Keratinocyte (primary cell): ENCODE data around the gene STS.

ENCODE experiments used
- CTCF ChIP-seq, 3 experiments: IDR thresholded peaks in 1 of 3; conservative IDR thresholded peaks in 1 of 3; optimal IDR thresholded peaks in 1 of 3; 2 replicates in 2 of 3; 3 replicates in 1 of 3; pipeline versions ENCODE3 to v1.5.1; 2011; ENCODE audit warnings: low read length in 3 of 3, mild to moderate bottlenecking in 3 of 3, moderate library complexity in 2 of 3, control low read depth in 1 of 3, inconsistent platforms in 1 of 3; ENCODE audit not compliant: insufficient read depth in 2 of 3; ENCODE audit errors: extremely low read depth in 1 of 3
- EZH2 ChIP-seq: IDR thresholded peaks from one replicate; pipeline ENCODE4 v1.6.1; 2012; ENCODE audit warnings: inconsistent platforms, mild to moderate bottlenecking, low read length, moderate library complexity

GRCh38 chrX:7169627-7170026, 22.1 kb downstream of the STS start:
- TF ChIP-seq CTCF (optimal IDR thresholded peaks at IDR 0.05 in 1 of 3, IDR thresholded peaks at IDR 0.05 in 1 of 3, conservative IDR thresholded peaks at IDR 0.05 in 1 of 3; ENCODE audit: extremely low read depth in 1 of 3, insufficient read depth in 2 of 3, low read length in 3 of 3) (no peak), EZH2 (no peak)
